ENCODE data around the gene SNX14. TPM values are rescaled to one million over a fixed set of nuclear protein-coding genes. Genes with fewer than 3 reads are reported as not detected.
A peak's percentile ranks its signal among the peaks of the same experiment; 100 is the strongest.

Gene SNX14
- total RNA-seq, 1 donor from 2014 or later = 89.5 TPM

DNA sequence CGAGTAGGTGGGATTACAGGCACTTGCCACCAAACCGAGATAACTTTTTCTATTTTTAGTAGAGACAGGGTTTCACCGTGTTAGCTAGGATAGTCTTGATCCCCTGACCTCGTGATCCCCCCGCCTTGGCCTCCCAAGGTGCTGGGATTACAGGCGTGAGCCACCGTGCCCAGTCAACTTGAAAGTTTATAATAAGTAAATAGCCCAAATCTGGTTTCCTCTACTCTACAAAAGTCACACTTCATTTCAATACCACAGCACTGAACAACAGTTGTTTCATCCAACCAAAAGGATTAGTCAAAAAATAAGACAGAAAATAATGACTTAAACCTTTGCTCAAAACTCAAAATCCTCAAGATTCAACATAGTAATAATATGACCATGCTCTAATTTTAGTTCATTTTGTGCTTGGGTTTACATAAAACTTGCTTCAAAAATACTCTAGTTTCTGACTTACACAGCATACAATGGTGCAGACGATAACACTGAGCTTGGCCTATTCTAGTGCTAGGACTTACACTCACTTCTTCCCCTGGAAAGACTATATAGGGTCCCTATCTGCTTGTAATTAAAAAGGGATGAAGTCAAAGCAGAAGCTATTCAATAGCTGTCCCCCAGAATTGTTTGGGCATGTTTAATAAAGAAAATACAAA lies 87.1 kb downstream of the SNX14 start:
- H2AFZ ChIP-seq (ENCODE audit: low read depth, low read length) = no peak overlapping the region
- no peak overlapping the region for H3K27ac ChIP-seq (ENCODE audit: low read depth, low read length)
- no peaks in the 10 kb centered on the region for H3K27me3 Mint-ChIP-seq (ENCODE audit: low read depth, unreplicated experiment)
- no peaks in the 10 kb centered on the region for H3K9me3 ChIP-seq (ENCODE audit: insufficient read depth, low read depth, low read length)
- no peak overlapping the region for H3K9ac ChIP-seq (ENCODE audit: low read length)
- H3K4me2 ChIP-seq (ENCODE audit: low read length) = no peak overlapping the region
- no peaks in the 10 kb centered on the region for H3K79me2 ChIP-seq (ENCODE audit: insufficient read depth, low read length)
- peaks cover 15% of the 10 kb centered on the region for H3K36me3 Mint-ChIP-seq (ENCODE audit: low read depth, unreplicated experiment)
- H3K4me3 Mint-ChIP-seq (ENCODE audit: unreplicated experiment) = no peak overlapping the region
- DNase-seq (ENCODE audit: low read depth) (no peak), FAIRE-seq (no peak)
- TF ChIP-seq, protein P1, sequence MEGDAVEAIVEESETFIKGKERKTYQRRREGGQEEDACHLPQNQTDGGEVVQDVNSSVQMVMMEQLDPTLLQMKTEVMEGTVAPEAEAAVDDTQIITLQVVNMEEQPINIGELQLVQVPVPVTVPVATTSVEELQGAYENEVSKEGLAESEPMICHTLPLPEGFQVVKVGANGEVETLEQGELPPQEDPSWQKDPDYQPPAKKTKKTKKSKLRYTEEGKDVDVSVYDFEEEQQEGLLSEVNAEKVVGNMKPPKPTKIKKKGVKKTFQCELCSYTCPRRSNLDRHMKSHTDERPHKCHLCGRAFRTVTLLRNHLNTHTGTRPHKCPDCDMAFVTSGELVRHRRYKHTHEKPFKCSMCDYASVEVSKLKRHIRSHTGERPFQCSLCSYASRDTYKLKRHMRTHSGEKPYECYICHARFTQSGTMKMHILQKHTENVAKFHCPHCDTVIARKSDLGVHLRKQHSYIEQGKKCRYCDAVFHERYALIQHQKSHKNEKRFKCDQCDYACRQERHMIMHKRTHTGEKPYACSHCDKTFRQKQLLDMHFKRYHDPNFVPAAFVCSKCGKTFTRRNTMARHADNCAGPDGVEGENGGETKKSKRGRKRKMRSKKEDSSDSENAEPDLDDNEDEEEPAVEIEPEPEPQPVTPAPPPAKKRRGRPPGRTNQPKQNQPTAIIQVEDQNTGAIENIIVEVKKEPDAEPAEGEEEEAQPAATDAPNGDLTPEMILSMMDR (IDR thresholded peaks at IDR 0.05; ENCODE audit: insufficient read depth, low read depth, low read length) = no peak
- no peak for TF ChIP-seq EZH2 (IDR thresholded peaks at IDR 0.05; ENCODE audit: insufficient read depth, low read length)
- no peaks in the 10 kb centered on the region for H3K9me3 Mint-ChIP-seq (ENCODE audit: unreplicated experiment)
- H3K4me1 Mint-ChIP-seq (ENCODE audit: low read depth, unreplicated experiment) = no peaks in the 10 kb centered on the region
- H3K27ac Mint-ChIP-seq (ENCODE audit: unreplicated experiment) = no peak overlapping the region
- H3K4me1 ChIP-seq (ENCODE audit: insufficient read depth, low read length) = no peaks in the 10 kb centered on the region
- no peak overlapping the region for H3K4me3 ChIP-seq (ENCODE audit: insufficient read depth, low read depth, low read length)
- no peaks in the 10 kb centered on the region for H4K20me1 ChIP-seq (ENCODE audit: insufficient read depth, low read length)
- H3K27me3 ChIP-seq (ENCODE audit: insufficient read depth, low read length) = no peaks in the 10 kb centered on the region
- peaks cover 22% of the 10 kb centered on the region for H3K36me3 ChIP-seq (ENCODE audit: insufficient read depth, low read length)

DNA sequence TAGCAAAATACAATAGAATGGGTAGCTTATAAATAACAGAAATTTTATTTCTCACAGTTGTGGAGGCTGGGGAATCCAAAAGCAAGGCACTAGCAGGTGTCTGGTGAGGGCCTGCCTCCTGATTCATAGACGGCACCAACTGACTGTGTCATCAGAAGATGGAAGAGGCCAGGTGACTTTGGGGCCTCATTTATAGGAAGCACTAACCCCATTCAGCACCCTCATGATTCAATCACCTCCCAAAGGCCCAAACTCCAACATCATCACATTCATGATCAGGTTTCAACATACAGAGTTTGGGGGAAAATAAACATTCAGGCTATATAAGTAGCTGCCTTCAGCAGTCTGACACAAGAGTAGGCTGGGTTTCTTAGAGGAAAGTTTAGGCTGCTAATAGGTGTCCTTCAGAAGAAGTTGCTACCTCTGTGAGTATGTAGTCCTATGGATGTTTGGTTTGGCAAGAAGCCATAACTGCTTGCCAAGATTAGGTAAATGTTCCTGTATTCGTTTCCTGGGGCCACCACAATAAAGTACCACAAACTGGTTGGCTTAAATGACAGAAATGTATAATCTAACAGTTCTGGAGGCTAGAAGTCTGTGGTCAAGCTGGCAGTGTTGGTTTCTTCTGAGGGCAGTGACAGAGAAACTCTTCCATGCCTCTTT lies 94.9 kb downstream of the SNX14 start:
- Mint-ChIP-seq H3K36me3 (ENCODE audit: low read depth, unreplicated experiment) (peaks cover 26% of the 10 kb centered on the region), H3K9me3 (ENCODE audit: unreplicated experiment) (peaks cover 6% of the 10 kb centered on the region), H3K4me3 (ENCODE audit: unreplicated experiment) (no peak overlapping the region), H3K27ac (ENCODE audit: unreplicated experiment) (no peak overlapping the region), H3K27me3 (ENCODE audit: low read depth, unreplicated experiment) (no peaks in the 10 kb centered on the region), H3K4me1 (ENCODE audit: low read depth, unreplicated experiment) (peaks cover 18% of the 10 kb centered on the region)
- no peak overlapping the region for H3K4me2 ChIP-seq (ENCODE audit: low read length)
- no peaks in the 10 kb centered on the region for H3K27me3 ChIP-seq (ENCODE audit: insufficient read depth, low read length)
- no peaks in the 10 kb centered on the region for H3K79me2 ChIP-seq (ENCODE audit: insufficient read depth, low read length)
- no peak overlapping the region for H3K9ac ChIP-seq (ENCODE audit: low read length)
- DNase-seq (ENCODE audit: low read depth) (peak; percentile 58), FAIRE-seq (no peak)
- no peak overlapping the region for H3K4me3 ChIP-seq (ENCODE audit: insufficient read depth, low read depth, low read length)
- H4K20me1 ChIP-seq (ENCODE audit: insufficient read depth, low read length) = no peaks in the 10 kb centered on the region
- peaks cover 8% of the 10 kb centered on the region for H3K4me1 ChIP-seq (ENCODE audit: insufficient read depth, low read length)
- H2AFZ ChIP-seq (ENCODE audit: low read depth, low read length) = no peak overlapping the region
- H3K36me3 ChIP-seq (ENCODE audit: insufficient read depth, low read length) = no peaks in the 10 kb centered on the region
- TF ChIP-seq, protein P1 (IDR thresholded peaks at IDR 0.05; ENCODE audit: insufficient read depth, low read depth, low read length) = no peak
- TF ChIP-seq EZH2 (IDR thresholded peaks at IDR 0.05; ENCODE audit: insufficient read depth, low read length) = no peak
- peaks cover 5% of the 10 kb centered on the region for H3K9me3 ChIP-seq (ENCODE audit: insufficient read depth, low read depth, low read length)
- H3K27ac ChIP-seq (ENCODE audit: low read depth, low read length) = no peak overlapping the region

DNA sequence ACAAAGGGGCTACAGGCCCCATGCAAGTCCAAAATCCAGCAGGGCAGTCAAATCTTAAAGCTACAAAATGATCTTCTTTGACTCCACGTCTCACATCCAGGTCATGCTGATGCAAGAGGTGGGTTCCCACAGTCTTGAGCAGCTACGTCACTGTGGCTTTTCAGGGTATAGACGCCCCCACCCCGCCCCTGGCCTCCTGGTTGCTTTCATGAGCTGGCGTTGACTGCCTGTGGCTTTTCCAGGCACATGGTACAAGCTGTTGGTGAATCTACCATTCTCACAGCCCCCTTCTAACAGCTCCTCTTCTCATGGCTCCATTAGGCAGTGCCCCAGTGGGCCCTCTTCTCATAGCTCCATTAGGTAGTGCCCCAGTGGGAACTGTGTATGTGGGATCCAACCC lies 96.8 kb downstream of the SNX14 start:
- peaks cover 6% of the 10 kb centered on the region for H3K9me3 Mint-ChIP-seq (ENCODE audit: unreplicated experiment)
- Histone ChIP-seq H4K20me1 (ENCODE audit: insufficient read depth, low read length) (no peaks in the 10 kb centered on the region), H3K4me1 (ENCODE audit: insufficient read depth, low read length) (peaks cover 8% of the 10 kb centered on the region), H2AFZ (ENCODE audit: low read depth, low read length) (no peak overlapping the region), H3K9ac (ENCODE audit: low read length) (no peak overlapping the region), H3K27me3 (ENCODE audit: insufficient read depth, low read length) (no peaks in the 10 kb centered on the region), H3K4me2 (ENCODE audit: low read length) (no peak overlapping the region), H3K9me3 (ENCODE audit: insufficient read depth, low read depth, low read length) (peaks cover 5% of the 10 kb centered on the region), H3K4me3 (ENCODE audit: insufficient read depth, low read depth, low read length) (no peak overlapping the region), H3K27ac (ENCODE audit: low read depth, low read length) (no peak overlapping the region), H3K79me2 (ENCODE audit: insufficient read depth, low read length) (no peaks in the 10 kb centered on the region), H3K36me3 (ENCODE audit: insufficient read depth, low read length) (peaks cover 7% of the 10 kb centered on the region)
- TF ChIP-seq EZH2 (IDR thresholded peaks at IDR 0.05; ENCODE audit: insufficient read depth, low read length) = no peak
- TF ChIP-seq, protein P1 (IDR thresholded peaks at IDR 0.05; ENCODE audit: insufficient read depth, low read depth, low read length) = no peak
- peaks cover 29% of the 10 kb centered on the region for H3K36me3 Mint-ChIP-seq (ENCODE audit: low read depth, unreplicated experiment)
- no peak for DNase-seq (ENCODE audit: low read depth)
- peaks cover 18% of the 10 kb centered on the region for H3K4me1 Mint-ChIP-seq (ENCODE audit: low read depth, unreplicated experiment)
- H3K27ac Mint-ChIP-seq (ENCODE audit: unreplicated experiment) = no peak overlapping the region
- no peak overlapping the region for H3K4me3 Mint-ChIP-seq (ENCODE audit: unreplicated experiment)
- no peaks in the 10 kb centered on the region for H3K27me3 Mint-ChIP-seq (ENCODE audit: low read depth, unreplicated experiment)
- no peak for FAIRE-seq

Data from astrocyte (in vitro differentiated cells and primary cell).